Transverse colon (tissue), 4 donors: Measurements from ENCODE around the gene RASAL2. TPM values are rescaled to one million over a fixed set of nuclear protein-coding genes. Genes with fewer than 3 reads are reported as not detected.
A peak's percentile ranks its signal among the peaks of the same experiment; 100 is the strongest.

Experiments
- DNase-seq: peaks from one replicate; pipeline ENCODE4 v3.0.0-alpha.2; 2019
- H3K27ac ChIP-seq, 4 donors: fragments of 200-600 bp; sonication (generic); 2 replicates each; pipeline ENCODE4 v1.5.1; 2016 to 2018; ENCODE audit warnings: inconsistent platforms in 4 of 4
- H3K27me3 ChIP-seq: fragments of 200-600 bp; sonication (generic); 2 replicates; pipeline ENCODE4 v1.5.1; 2017; ENCODE audit warnings: inconsistent platforms
- H3K36me3 ChIP-seq, 4 donors: fragments of 200-600 bp; sonication (generic); 2 replicates each; pipeline ENCODE4 v1.5.1; 2017 to 2019; ENCODE audit warnings: inconsistent platforms in 4 of 4
- H3K4me1 ChIP-seq, 4 donors: fragments of 200-600 bp; sonication (generic); 2 replicates each; pipeline ENCODE4 v1.5.1; 2017 to 2020; ENCODE audit warnings: inconsistent platforms in 4 of 4
- H3K4me3 ChIP-seq, 4 donors: fragments of 200-600 bp; sonication (generic); 1 replicate in 1 of 4; 2 replicates in 3 of 4; pipeline versions ENCODE4 v1.5.1 to v1.6.1; 2017 to 2019; ENCODE audit warnings: inconsistent platforms in 4 of 4
- H3K9me3 ChIP-seq, 2 donors: fragments of 200-600 bp; sonication (generic); 2 replicates each; pipeline ENCODE4 v1.5.1; 2017 to 2019; ENCODE audit warnings: inconsistent platforms in 2 of 2
- CTCF ChIP-seq, 5 experiments: fragments of 200-600 bp in 3 of 5; fragments of 450-650 bp in 2 of 5; sonication (generic) in 3 of 5; IDR thresholded peaks; 1 replicate in 2 of 5; 2 replicates in 3 of 5; pipeline ENCODE4 v1.5.1; 2016 to 2017; ENCODE audit warnings: antibody characterized with exemption in 5 of 5, inconsistent platforms in 3 of 5, mild to moderate bottlenecking in 2 of 5, moderate library complexity in 1 of 5
- EP300 ChIP-seq: sonication (generic); formaldehyde crosslinking; IDR thresholded peaks from one replicate; pipeline ENCODE4 v1.6.1; 2017; ENCODE audit warnings: antibody characterized with exemption, low read depth
- POLR2A ChIP-seq: fragments of 450-650 bp; IDR thresholded peaks from one replicate; pipeline ENCODE4 v1.6.1; 2016; ENCODE audit warnings: antibody characterized with exemption, mild to moderate bottlenecking, moderate library complexity
- POLR2AphosphoS5 ChIP-seq, 3 donors: sonication (generic); formaldehyde crosslinking; IDR thresholded peaks; one replicate each; pipeline ENCODE4 v1.6.1; 2016; ENCODE audit warnings: antibody characterized with exemption in 3 of 3
- WGBS, 2 donors: methylation state at CpG; one replicate each; pipeline ENCODE4 v1.1.5; 2018; ENCODE audit warnings: low coverage in 1 of 2; 5-methylcytosine and 5-hydroxymethylcytosine counted together
- in situ Hi-C, 4 donors: fragments of 200-750 bp; cut with MboI; loops; one replicate each; pipeline versions ENCODE4 v1.15.0 to v1.15.1; 2017; ENCODE audit warnings: low sequenced_read_pairs in 3 of 4, low pct_ligation_motif_present in 1 of 4, low pct_unique_long_range_greater_than_20kb in 1 of 4
- intact Hi-C: fragments of 100-400 bp; cut with DNase I; formaldehyde crosslinking; loops from one replicate; pipeline ENCODE4 v1.15.1; 2023; ENCODE audit warnings: low total_unique reads
- small RNA-seq, 4 donors: library from RNA; depleted of rRNA; stranded (forward); fragments of <200 nt; gene quantifications; one replicate each; pipeline ENCODE3, GENCODE V24; 2016
- total RNA-seq, 4 donors: library from RNA; depleted of rRNA; stranded (reverse); fragments of >200 nt; gene quantifications; one replicate each; pipeline ENCODE4 v1.1.0, GENCODE V29; 2016

RASAL2 gene
- total RNA-seq, 4 donors from 2014 or later, result 13.1 to 26.1 (median 19.8) TPM

- TF ChIP-seq CTCF (IDR thresholded peaks at IDR 0.05), result no peak
- no peak for TF ChIP-seq POLR2A
- TF ChIP-seq EP300, result no peak
- no peak for TF ChIP-seq POLR2AphosphoS5 (IDR thresholded peaks at IDR 0.05)
- DNase-seq, result no peak
- Histone ChIP-seq H3K36me3 (no peaks in the 10 kb centered on the region), H3K4me1 (peaks cover 0 to 17% (median 4%) of the 10 kb centered on the region in 4 donors), H3K27ac (no peak overlapping the region), H3K4me3 (peak overlapping the region in 1 of 4 donors; percentile 9), H3K27me3 (no peaks in the 10 kb centered on the region), H3K9me3 (no peaks in the 10 kb centered on the region)
- intact Hi-C loops, result loop anchor here (10.0 kb wide), 2 partner anchors 227 to 473 kb away; no protein-coding TSS in a partner anchor
- in situ Hi-C loops, result loop anchor here (5.0 to 25.0 kb wide), 6 partner anchors 223 to 830 kb away; partner anchors contain the start of gene AXDND1 (in 3 of the 4)
- 45% methylated on average over 9 of the region's 10 CpGs; no CpG with 5 or more reads in 1 of the 2 donors for WGBS, 2 donors
Observed at GRCh38 chr1:178531887-178532286, 438.0 kb downstream of the RASAL2 start.

- no peaks in the 10 kb centered on the region for H3K27me3 ChIP-seq
- TF ChIP-seq CTCF (IDR thresholded peaks at IDR 0.05) (peak; percentile 90 to 93 (median 92)), EP300 (no peak)
- H3K9me3 ChIP-seq, result no peaks in the 10 kb centered on the region
- no peak overlapping the region for H3K27ac ChIP-seq
- intact Hi-C loops (loop anchor here (10.0 kb wide), 2 partner anchors 228 to 472 kb away; no protein-coding TSS in a partner anchor), in situ Hi-C loops (loop anchor here (5.0 to 25.0 kb wide), 6 partner anchors 222 to 830 kb away; partner anchors contain the start of gene AXDND1 (in 3 of the 4))
- peaks cover 1 to 21% (median 6%) of the 10 kb centered on the region in 4 donors for H3K4me1 ChIP-seq
- no peaks in the 10 kb centered on the region for H3K36me3 ChIP-seq
- whole genome bisulfite sequencing, 2 donors, result 16 to 85% methylated on average over 2 to 13 of the region's 13 CpGs
- DNase-seq, result peak; percentile 90
- no peak overlapping the region for H3K4me3 ChIP-seq
Observed at GRCh38 chr1:178532392-178532791, 438.5 kb downstream of the RASAL2 start.

GRCh38 chr1:178533121-178533946, 439.4 kb downstream of the RASAL2 start:
- Histone ChIP-seq H3K9me3 (no peaks in the 10 kb centered on the region), H3K27ac (no peak overlapping the region), H3K36me3 (no peaks in the 10 kb centered on the region), H3K4me3 (no peak overlapping the region), H3K27me3 (no peaks in the 10 kb centered on the region), H3K4me1 (peaks cover 3 to 30% (median 11%) of the 10 kb centered on the region in 4 donors)
- no peak for DNase-seq
- TF ChIP-seq POLR2A, result no peak
- no peak for TF ChIP-seq POLR2AphosphoS5 (IDR thresholded peaks at IDR 0.05)
- WGBS, 2 donors, result 71 to 72% methylated on average over 4 to 9 of the region's 9 CpGs
- intact Hi-C loops, result loop anchor here (10.0 kb wide), 2 partner anchors 229 to 471 kb away; no protein-coding TSS in a partner anchor
- in situ Hi-C loops, result loop anchor here (5.0 to 25.0 kb wide), 6 partner anchors 221 to 829 kb away; partner anchors contain the start of gene AXDND1 (in 3 of the 4)

Small RNA genes lying within 50 kb of the gene (small RNA-seq; reads per million reads assigned to genes)
- 0 reads per million in 4 donors for gene RF00017

Other genes starting within 250 kb of the RASAL2 start
- gene SEC16B, start 124.0 kb upstream of the RASAL2 start, total RNA-seq, result 10 to 100 TPM in 3 of 4 donors, 1 to 10 TPM in 1; 5.1 to 89.8 (median 15.2) TPM